Endodermal cell (in vitro differentiated cells): ENCODE data around the gene NPAS3. TPM values are rescaled to one million over a fixed set of nuclear protein-coding genes. Genes with fewer than 3 reads are reported as not detected.

Experiments
- DNase-seq: peaks from one replicate; pipeline ENCODE4 v3.0.0-alpha.2; 2017
- H3K27ac ChIP-seq: 2 replicates; pipeline ENCODE4 v1.5.1; 2013; ENCODE audit warnings: mild to moderate bottlenecking, low read depth, low read length, moderate library complexity
- H3K27me3 ChIP-seq: 2 replicates; pipeline ENCODE4 v1.6.1; 2013; ENCODE audit warnings: mild to moderate bottlenecking, low read length, moderate library complexity; ENCODE audit not compliant: insufficient read depth, control insufficient read depth, poor library complexity, severe bottlenecking
- H3K36me3 ChIP-seq: 2 replicates; pipeline ENCODE4 v1.7.0; 2013; ENCODE audit warnings: mild to moderate bottlenecking, low read length, moderate library complexity; ENCODE audit not compliant: control insufficient read depth, insufficient read depth
- H3K4me1 ChIP-seq: one replicate; pipeline ENCODE4 v1.7.0; 2013; ENCODE audit warnings: low read length; ENCODE audit not compliant: control insufficient read depth, insufficient read depth
- H3K4me3 ChIP-seq: 2 replicates; pipeline ENCODE4 v1.5.1; 2013; ENCODE audit warnings: mild to moderate bottlenecking, low read length, moderate library complexity
- H3K9ac ChIP-seq: 2 replicates; pipeline ENCODE4 v1.6.1; 2013; ENCODE audit warnings: mild to moderate bottlenecking, low read length, moderate library complexity; ENCODE audit not compliant: poor library complexity, severe bottlenecking; ENCODE audit errors: extremely low read depth
- H3K9me3 ChIP-seq: 2 replicates; pipeline ENCODE4 v1.6.1; 2013; ENCODE audit warnings: mild to moderate bottlenecking, low read length, moderate library complexity; ENCODE audit not compliant: control insufficient read depth
- H3K27ac Mint-ChIP-seq: 2 replicates; pipeline ENCODE4 v1.8.0; 2020; ENCODE audit warnings: mixed read lengths
- H3K27me3 Mint-ChIP-seq: 2 replicates; pipeline ENCODE4 v1.8.0; 2021; ENCODE audit warnings: mild to moderate bottlenecking, mixed read lengths; ENCODE audit not compliant: insufficient read depth
- H3K36me3 Mint-ChIP-seq: 2 replicates; pipeline ENCODE4 v1.8.0; 2020; ENCODE audit warnings: low read depth, mixed read lengths
- H3K4me1 Mint-ChIP-seq: 2 replicates; pipeline ENCODE4 v1.8.0; 2020; ENCODE audit warnings: mixed read lengths
- H3K4me3 Mint-ChIP-seq: 2 replicates; pipeline ENCODE4 v1.8.0; 2020; ENCODE audit warnings: mild to moderate bottlenecking, moderate library complexity, mixed read lengths
- H3K9me3 Mint-ChIP-seq: 2 replicates; pipeline ENCODE4 v1.8.0; 2020; ENCODE audit warnings: mild to moderate bottlenecking, mixed read lengths
- CTCF ChIP-seq: fragments of 200-600 bp; sonication (generic); conservative IDR thresholded peaks from 2 replicates; pipeline ENCODE4 v1.5.0; 2021; ENCODE audit warnings: antibody characterized with exemption, mild to moderate bottlenecking
- WGBS, 2 experiments: methylation state at CpG; one replicate each; pipeline versions ENCODE4 v1.1.5 to v1.1.7; 2013; ENCODE audit warnings: missing lambda C conversion rate in 2 of 2, mixed read lengths in 1 of 2; ENCODE audit not compliant: insufficient coverage in 1 of 2, insufficient read length in 1 of 2; 5-methylcytosine and 5-hydroxymethylcytosine counted together
- total RNA-seq, 2 donors: library from RNA; stranded (reverse); fragmentation: NEBNext Ultra II Directional in 1 of 2; extraction: Animal tissue kit (Norgen Biotek cat#: 25700) in 1 of 2; gene quantifications; 2 replicates in 1 of 2; 3 replicates in 1 of 2; pipeline ENCODE4 v1.2.1, GENCODE V29; 2021

The NPAS3 gene
- total RNA-seq, 2 donors from 2014 or later = 1.4 to 1.6 TPM

GRCh38 chr14:33206981-33207380 lies 268.3 kb downstream of the NPAS3 start:
- 71 to 100% methylated on average over 1 to 5 of the region's 5 CpGs for WGBS, 2 experiments
- Histone ChIP-seq H3K9me3 (no peaks in the 10 kb centered on the region), H3K4me1 (no peaks in the 10 kb centered on the region), H3K4me3 (no peak overlapping the region), H3K9ac (no peak overlapping the region), H3K27me3 (no peaks in the 10 kb centered on the region), H3K27ac (no peak overlapping the region), H3K36me3 (no peaks in the 10 kb centered on the region)
- H3K36me3 Mint-ChIP-seq = no peaks in the 10 kb centered on the region
- H3K27ac Mint-ChIP-seq = no peak overlapping the region
- TF ChIP-seq CTCF = no peak
- H3K9me3 Mint-ChIP-seq = no peaks in the 10 kb centered on the region
- H3K27me3 Mint-ChIP-seq = no peaks in the 10 kb centered on the region
- no peak for DNase-seq
- no peak overlapping the region for H3K4me3 Mint-ChIP-seq
- H3K4me1 Mint-ChIP-seq = no peaks in the 10 kb centered on the region

- TF ChIP-seq CTCF = no peak
- H3K4me3 ChIP-seq = no peak overlapping the region
- Mint-ChIP-seq H3K27ac (no peak overlapping the region), H3K4me3 (no peak overlapping the region), H3K27me3 (no peaks in the 10 kb centered on the region), H3K36me3 (no peaks in the 10 kb centered on the region), H3K4me1 (no peaks in the 10 kb centered on the region), H3K9me3 (no peaks in the 10 kb centered on the region)
- H3K27me3 ChIP-seq = no peaks in the 10 kb centered on the region
- no peaks in the 10 kb centered on the region for H3K9me3 ChIP-seq
- no peaks in the 10 kb centered on the region for H3K4me1 ChIP-seq
- H3K27ac ChIP-seq = no peak overlapping the region
- 94 to 100% methylated on average over 1 of the region's 1 CpG for WGBS, 2 experiments
- no peak overlapping the region for H3K9ac ChIP-seq
- DNase-seq = no peak
- H3K36me3 ChIP-seq = no peaks in the 10 kb centered on the region
Observed at GRCh38 chr14:33207467-33208017, 268.9 kb downstream of the NPAS3 start.

- Histone ChIP-seq H3K27me3 (no peaks in the 10 kb centered on the region), H3K4me1 (no peaks in the 10 kb centered on the region), H3K9me3 (no peaks in the 10 kb centered on the region), H3K4me3 (no peak overlapping the region), H3K27ac (no peak overlapping the region), H3K9ac (no peak overlapping the region), H3K36me3 (no peaks in the 10 kb centered on the region)
- Mint-ChIP-seq H3K36me3 (no peaks in the 10 kb centered on the region), H3K4me3 (no peak overlapping the region), H3K27me3 (no peaks in the 10 kb centered on the region), H3K9me3 (no peaks in the 10 kb centered on the region), H3K27ac (no peak overlapping the region), H3K4me1 (no peaks in the 10 kb centered on the region)
- no peak for TF ChIP-seq CTCF
- peak; percentile 78 for DNase-seq
Observed at GRCh38 chr14:33210311-33210710, 271.6 kb downstream of the NPAS3 start.
